Kidney (tissue), 14 donors: ENCODE measurements around the gene ERGIC1. TPM values are rescaled to one million over a fixed set of nuclear protein-coding genes. Genes with fewer than 3 reads are reported as not detected.

Experiments used
- DNase-seq, 5 donors: peaks; one replicate each; pipeline ENCODE4 v3.0.0-alpha.2; 2013 to 2020
- FAIRE-seq: peaks from 2 replicates; lab custom pipeline; 2012; peaks lifted over from hg19 to GRCh38; lab: Jason Lieb, UNC
- H3K27ac ChIP-seq, 2 donors: one replicate each; pipeline ENCODE4 v1.7.0; 2013; ENCODE audit warnings: low read depth in 2 of 2, low read length in 2 of 2, inconsistent platforms in 1 of 2
- H3K27me3 ChIP-seq: one replicate; pipeline ENCODE4 v1.7.1; 2013; ENCODE audit warnings: low read length, inconsistent platforms; ENCODE audit not compliant: control insufficient read depth, insufficient read depth
- H3K36me3 ChIP-seq, 3 donors: one replicate each; pipeline versions ENCODE4 v1.7.0 to v1.7.1; 2013; ENCODE audit warnings: low read length in 3 of 3, control low read depth in 1 of 3, inconsistent platforms in 1 of 3; ENCODE audit not compliant: insufficient read depth in 3 of 3, control insufficient read depth in 2 of 3
- H3K4me1 ChIP-seq, 3 donors: one replicate each; pipeline versions ENCODE4 v1.7.0 to v1.7.1; 2013; ENCODE audit warnings: low read length in 3 of 3, inconsistent platforms in 1 of 3, low read depth in 1 of 3; ENCODE audit not compliant: control insufficient read depth in 2 of 3, insufficient read depth in 2 of 3
- H3K4me3 ChIP-seq, 3 donors: one replicate each; pipeline versions ENCODE4 v1.7.0 to v1.8.1; 2013; ENCODE audit warnings: low read length in 3 of 3, control low read depth in 1 of 3, inconsistent platforms in 1 of 3
- H3K9ac ChIP-seq, 3 donors: one replicate each; pipeline versions ENCODE4 v1.7.0 to v1.7.1; 2013; ENCODE audit warnings: low read length in 3 of 3, control low read depth in 1 of 3, inconsistent platforms in 1 of 3
- H3K9me3 ChIP-seq, 3 donors: one replicate each; pipeline versions ENCODE4 v1.7.0 to v1.7.1; 2013; ENCODE audit warnings: low read length in 3 of 3, control low read depth in 1 of 3, inconsistent platforms in 1 of 3; ENCODE audit not compliant: control insufficient read depth in 2 of 3, insufficient read depth in 1 of 3
- intact Hi-C: fragments of 100-400 bp; cut with DNase I; formaldehyde crosslinking; loops from one replicate; pipeline ENCODE4 v1.11.1; 2022
- polyA plus RNA-seq: library from polyadenylated mRNA; stranded (reverse); fragments of 350-450 nt; fragmentation: Illumina TruSeq; extraction: RNeasy Lipid Tissue Mini Kit (QIAGEN cat#74804); gene quantifications from one replicate; pipeline ENCODE4 v1.2.3, GENCODE V29; 2014; ENCODE audit warnings: low read depth, low replicate concordance; ENCODE audit not compliant: insufficient read depth
- total RNA-seq: library from RNA; stranded (reverse); fragmentation: NEBNext Ultra II Directional; extraction: Animal tissue kit (Norgen Biotek cat#: 25700); gene quantifications from one replicate; pipeline ENCODE4 v1.2.1, GENCODE V29; 2021
- TF ChIP-seq, protein P1 (sequence below): IDR thresholded peaks from 3 replicates; pipeline ENCODE4 v1.5.1; 2012; ENCODE audit warnings: mild to moderate bottlenecking, moderate library complexity, borderline replicate concordance; ENCODE audit not compliant: insufficient read depth; ENCODE audit errors: extremely low read depth
- donor health status: control.
- donor health status: control.
- donor health status: control.
- donor health status: control.
- donor health status: control.
- donor health status: DM: yes; HTN: yes; CAD: no.
- donor health status: Normal renal cell carcinoma (clear cell type).

Gene ERGIC1
- total and polyA plus RNA-seq, 2 donors from 2014 or later, result 88.0 to 183 TPM

DNA sequence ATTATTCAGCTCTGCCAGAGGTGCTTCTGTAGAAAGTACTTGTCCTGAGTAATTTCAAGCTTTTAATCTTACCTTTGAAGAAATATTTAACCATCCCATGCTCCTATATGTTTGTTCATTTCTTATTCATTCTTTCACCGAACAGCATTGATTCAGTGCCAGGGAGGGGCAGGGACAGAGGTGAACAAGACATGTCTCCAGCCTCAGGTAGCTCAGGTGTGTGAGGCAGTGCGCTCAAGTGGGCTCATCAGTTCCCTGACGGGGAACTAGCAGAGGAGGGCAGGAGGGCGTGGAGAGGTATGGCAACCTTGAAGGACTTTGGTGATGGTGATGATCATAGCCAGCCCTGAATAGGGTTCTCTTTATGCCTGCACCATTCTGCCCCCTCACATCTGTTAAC, 25.9 kb downstream of the ERGIC1 start:
- Histone ChIP-seq H3K27me3 (no peaks in the 10 kb centered on the region), H3K9me3 (no peaks in the 10 kb centered on the region), H3K4me1 (peaks cover 0 to 59% (median 59%) of the 10 kb centered on the region in 3 donors), H3K27ac (peak overlapping the region; percentile 97 to 98), H3K4me3 (peak overlapping the region in 1 of 3 donors; percentile 18), H3K36me3 (no peaks in the 10 kb centered on the region), H3K9ac (peak overlapping the region in 1 of 3 donors; percentile 59)
- TF ChIP-seq, protein P1, sequence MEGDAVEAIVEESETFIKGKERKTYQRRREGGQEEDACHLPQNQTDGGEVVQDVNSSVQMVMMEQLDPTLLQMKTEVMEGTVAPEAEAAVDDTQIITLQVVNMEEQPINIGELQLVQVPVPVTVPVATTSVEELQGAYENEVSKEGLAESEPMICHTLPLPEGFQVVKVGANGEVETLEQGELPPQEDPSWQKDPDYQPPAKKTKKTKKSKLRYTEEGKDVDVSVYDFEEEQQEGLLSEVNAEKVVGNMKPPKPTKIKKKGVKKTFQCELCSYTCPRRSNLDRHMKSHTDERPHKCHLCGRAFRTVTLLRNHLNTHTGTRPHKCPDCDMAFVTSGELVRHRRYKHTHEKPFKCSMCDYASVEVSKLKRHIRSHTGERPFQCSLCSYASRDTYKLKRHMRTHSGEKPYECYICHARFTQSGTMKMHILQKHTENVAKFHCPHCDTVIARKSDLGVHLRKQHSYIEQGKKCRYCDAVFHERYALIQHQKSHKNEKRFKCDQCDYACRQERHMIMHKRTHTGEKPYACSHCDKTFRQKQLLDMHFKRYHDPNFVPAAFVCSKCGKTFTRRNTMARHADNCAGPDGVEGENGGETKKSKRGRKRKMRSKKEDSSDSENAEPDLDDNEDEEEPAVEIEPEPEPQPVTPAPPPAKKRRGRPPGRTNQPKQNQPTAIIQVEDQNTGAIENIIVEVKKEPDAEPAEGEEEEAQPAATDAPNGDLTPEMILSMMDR, result no peak
- intact Hi-C loops, result no loop called here
- no peak for FAIRE-seq
- no peak for DNase-seq

DNA sequence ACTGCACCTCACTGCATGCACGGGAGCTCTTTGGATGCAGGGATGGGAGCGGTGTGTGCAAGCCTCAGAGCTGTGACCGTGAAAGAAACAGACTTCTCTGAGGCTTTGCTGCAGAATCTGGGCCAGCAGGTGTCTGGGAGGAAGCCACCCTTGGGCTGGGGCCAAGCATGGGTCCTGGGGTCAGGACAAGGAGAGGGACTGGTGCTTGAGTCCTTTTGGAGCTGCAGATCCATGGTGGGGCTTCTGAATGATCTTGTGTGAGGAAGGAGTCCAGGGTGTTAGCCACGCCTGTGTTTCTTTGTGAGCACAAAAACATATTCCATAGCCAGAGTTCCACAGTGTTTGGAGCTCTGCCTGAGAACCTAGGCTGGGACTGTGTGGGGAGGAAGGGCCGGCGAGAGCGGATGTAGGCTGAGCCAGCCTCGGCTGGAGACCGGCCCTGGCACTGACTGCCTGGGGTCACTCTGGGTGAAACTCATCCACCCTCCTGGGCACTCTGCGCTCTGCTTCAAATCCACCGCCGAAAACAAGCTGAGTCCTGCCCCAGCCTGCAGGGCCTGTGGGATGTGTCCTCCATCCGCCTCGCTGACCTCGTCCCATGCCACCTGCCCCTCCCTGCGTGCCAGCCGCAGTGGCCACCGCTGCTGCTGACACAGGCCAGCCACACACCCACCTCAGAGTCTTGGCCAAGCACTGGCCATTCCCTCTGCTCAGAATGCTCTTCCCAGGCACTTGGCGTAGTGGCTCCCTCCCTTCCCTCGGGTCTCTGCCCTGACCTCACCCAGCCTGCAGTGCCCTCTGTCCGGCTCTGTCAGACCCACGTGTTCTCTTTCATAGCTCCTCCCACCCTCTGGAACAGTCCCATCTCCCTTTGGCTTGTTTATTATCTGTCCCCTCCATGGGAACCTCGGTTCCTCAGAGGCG, 26.7 kb downstream of the ERGIC1 start:
- FAIRE-seq, result no peak
- H3K27me3 ChIP-seq, result no peaks in the 10 kb centered on the region
- intact Hi-C loops, result no loop called here

DNA sequence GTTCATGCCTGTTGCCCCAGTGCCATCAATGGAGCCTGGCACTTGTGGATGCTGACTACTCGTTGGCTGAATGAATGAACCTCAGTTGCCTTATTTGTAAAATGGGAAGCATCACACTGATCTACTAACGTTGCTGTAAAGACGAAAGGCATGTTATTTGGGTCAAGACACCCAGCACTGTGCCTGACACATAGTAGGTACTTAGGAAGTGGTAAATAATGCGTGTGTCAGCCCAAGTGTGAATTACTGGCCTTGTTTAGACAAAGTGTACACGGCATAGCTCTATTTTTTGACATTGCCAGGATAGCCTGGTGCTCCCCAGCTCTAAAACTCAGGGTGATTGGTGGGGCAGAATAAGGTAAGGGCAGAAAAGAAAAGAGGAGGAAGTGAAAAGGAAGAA, 27.4 kb downstream of the ERGIC1 start:
- intact Hi-C loops, result no loop called here
- peak overlapping the region in 1 of 3 donors; percentile 3 for H3K4me3 ChIP-seq
- TF ChIP-seq, protein P1, result no peak
- peak overlapping the region; percentile 97 to 98 for H3K27ac ChIP-seq
- FAIRE-seq, result no peak
- no peaks in the 10 kb centered on the region for H3K9me3 ChIP-seq
- H3K36me3 ChIP-seq, result no peaks in the 10 kb centered on the region
- DNase-seq, result no peak
- peak overlapping the region in 1 of 3 donors; percentile 59 for H3K9ac ChIP-seq
- peaks cover 0 to 57% (median 48%) of the 10 kb centered on the region in 3 donors for H3K4me1 ChIP-seq
- no peaks in the 10 kb centered on the region for H3K27me3 ChIP-seq

More for the DNA sequence above, 26.7 kb downstream of the ERGIC1 start:
- TF ChIP-seq, protein P1, result no peak
- Histone ChIP-seq H3K4me3 (peak overlapping the region in 2 of 3 donors; percentile 18 to 30), H3K4me1 (peaks cover 0 to 56% (median 51%) of the 10 kb centered on the region in 3 donors), H3K9me3 (no peaks in the 10 kb centered on the region), H3K36me3 (no peaks in the 10 kb centered on the region), H3K27ac (peak overlapping the region; percentile 97 to 98), H3K9ac (peak overlapping the region in 1 of 3 donors; percentile 59)
- DNase-seq, result peak in 1 of 5 donors; percentile 94
